DOHH2 (cell line): ENCODE data around the gene LMX1A.

Source experiments
- H3F3A ChIP-seq: fragments of 200-600 bp; sonication (generic), shearing (Covaris generic); 2 replicates; pipeline ENCODE4 v1.6.0; 2016; ENCODE audit warnings: antibody characterized with exemption, mild to moderate bottlenecking; ENCODE audit not compliant: control insufficient read depth, insufficient read depth
- H3K27ac ChIP-seq: fragments of 200-600 bp; sonication (generic); 2 replicates; pipeline ENCODE4 v1.5.1; 2014; ENCODE audit warnings: low read depth, mild to moderate bottlenecking, low read length, moderate library complexity
- H3K27me3 ChIP-seq: fragments of 200-600 bp; sonication (generic); 2 replicates; pipeline ENCODE4 v1.6.1; 2014; ENCODE audit warnings: mild to moderate bottlenecking, low read length, mixed read lengths; ENCODE audit not compliant: control insufficient read depth
- H3K36me3 ChIP-seq: fragments of 200-600 bp; sonication (generic); 2 replicates; pipeline ENCODE4 v1.6.1; 2014; ENCODE audit warnings: mild to moderate bottlenecking, low read length, moderate library complexity, mixed read lengths; ENCODE audit not compliant: control insufficient read depth
- H3K4me1 ChIP-seq: fragments of 200-600 bp; sonication (generic); 2 replicates; pipeline ENCODE4 v1.6.1; 2014; ENCODE audit warnings: mild to moderate bottlenecking, low read length, mixed read lengths; ENCODE audit not compliant: control insufficient read depth
- H3K4me2 ChIP-seq: fragments of 200-600 bp; sonication (generic); 2 replicates; pipeline ENCODE4 v1.6.0; 2014; ENCODE audit warnings: mild to moderate bottlenecking, low read length, moderate library complexity
- H3K4me3 ChIP-seq: fragments of 200-600 bp; sonication (generic); 2 replicates; pipeline ENCODE4 v1.5.1; 2014; ENCODE audit warnings: mild to moderate bottlenecking, low read length, mixed read lengths
- H3K79me2 ChIP-seq: fragments of 200-600 bp; sonication (generic); 2 replicates; pipeline ENCODE4 v1.6.1; 2014; ENCODE audit warnings: mild to moderate bottlenecking, low read length, mixed read lengths; ENCODE audit not compliant: control insufficient read depth
- H3K9me2 ChIP-seq: fragments of 200-600 bp; sonication (generic); replicated peaks from 2 replicates; pipeline ENCODE4 v1.6.1; 2014; ENCODE audit warnings: mild to moderate bottlenecking, low read length, mixed read lengths; ENCODE audit not compliant: control insufficient read depth
- H3K9me3 ChIP-seq: fragments of 200-600 bp; sonication (generic); 2 replicates; pipeline ENCODE4 v1.6.1; 2014; ENCODE audit warnings: antibody characterized with exemption, low read length, mixed read lengths; ENCODE audit not compliant: control insufficient read depth, insufficient read depth
- H4K20me1 ChIP-seq: fragments of 200-600 bp; sonication (generic); 2 replicates; pipeline ENCODE4 v1.6.0; 2014; ENCODE audit warnings: low read depth, mild to moderate bottlenecking, antibody characterized with exemption, low read length, moderate library complexity; ENCODE audit not compliant: control insufficient read depth, insufficient read depth
- CTCF ChIP-seq: fragments of 200-600 bp; sonication (generic); IDR thresholded peaks from one replicate; pipeline ENCODE4 v1.5.1; 2014; ENCODE audit warnings: antibody characterized with exemption, mild to moderate bottlenecking, low read depth, low read length; ENCODE audit not compliant: poor library complexity, severe bottlenecking
- EZH2phosphoT487 ChIP-seq: fragments of 200-600 bp; sonication (generic); IDR thresholded peaks from 2 replicates; pipeline ENCODE4 v1.6.1; 2017; ENCODE audit warnings: borderline replicate concordance, mild to moderate bottlenecking, antibody characterized with exemption, low read length, moderate library complexity, mixed read lengths

The LMX1A gene

GRCh38 chr1:165316153-165316772, 40.3 kb downstream of the LMX1A start:
- Histone ChIP-seq H3K4me1 (no peaks in the 10 kb centered on the region), H3K9me2 (no peaks in the 10 kb centered on the region), H3K4me3 (no peak overlapping the region), H3K36me3 (no peaks in the 10 kb centered on the region), H3F3A (no peaks in the 10 kb centered on the region), H4K20me1 (no peaks in the 10 kb centered on the region), H3K79me2 (no peaks in the 10 kb centered on the region), H3K27ac (no peak overlapping the region), H3K4me2 (no peak overlapping the region), H3K27me3 (peaks cover 15% of the 10 kb centered on the region), H3K9me3 (no peaks in the 10 kb centered on the region)
- TF ChIP-seq CTCF, result no peak
- no peak for TF ChIP-seq EZH2phosphoT487

GRCh38 chr1:165315481-165315880, 41.0 kb downstream of the LMX1A start:
- no peaks in the 10 kb centered on the region for H4K20me1 ChIP-seq
- no peaks in the 10 kb centered on the region for H3K9me2 ChIP-seq
- H3K9me3 ChIP-seq, result no peaks in the 10 kb centered on the region
- TF ChIP-seq CTCF, result no peak
- no peak for TF ChIP-seq EZH2phosphoT487
- no peaks in the 10 kb centered on the region for H3K79me2 ChIP-seq
- no peak overlapping the region for H3K4me2 ChIP-seq
- H3K4me3 ChIP-seq, result no peak overlapping the region
- no peaks in the 10 kb centered on the region for H3K36me3 ChIP-seq
- no peak overlapping the region for H3K27ac ChIP-seq
- H3F3A ChIP-seq, result no peaks in the 10 kb centered on the region
- peaks cover 15% of the 10 kb centered on the region for H3K27me3 ChIP-seq
- no peaks in the 10 kb centered on the region for H3K4me1 ChIP-seq

- Histone ChIP-seq H3K36me3 (no peaks in the 10 kb centered on the region), H3K79me2 (no peaks in the 10 kb centered on the region), H3K9me2 (no peaks in the 10 kb centered on the region), H3K4me2 (no peak overlapping the region), H3K4me3 (no peak overlapping the region), H3K27me3 (peaks cover 9% of the 10 kb centered on the region; the same call in 1 of the 2 replicates), H3K4me1 (no peaks in the 10 kb centered on the region), H3K9me3 (no peaks in the 10 kb centered on the region), H4K20me1 (no peaks in the 10 kb centered on the region), H3K27ac (no peak overlapping the region), H3F3A (no peaks in the 10 kb centered on the region)
- TF ChIP-seq CTCF (no peak), EZH2phosphoT487 (no peak)
These were observed 42.6 kb downstream of the LMX1A start for GRCh38 chr1:165313903-165314302.
